Gastrocnemius medialis (tissue), 4 donors: ENCODE data around the gene SCGB1D1. TPM values are rescaled to one million over a fixed set of nuclear protein-coding genes. Genes with fewer than 3 reads are reported as not detected.

Experiments
- ATAC-seq, 2 donors: fragments of 150-250 bp; one replicate each; pipeline ENCODE4 v1.9.1; 2016
- DNase-seq, 2 donors: peaks; one replicate each; pipeline ENCODE4 v3.0.0-alpha.2; 2019
- H3K27ac ChIP-seq, 4 donors: fragments of 200-600 bp; sonication (generic); 1 replicate in 1 of 4; 2 replicates in 3 of 4; pipeline ENCODE4 v1.5.1; 2016 to 2018; ENCODE audit warnings: mild to moderate bottlenecking in 2 of 4, moderate library complexity in 1 of 4
- H3K27me3 ChIP-seq, 3 donors: fragments of 200-600 bp; sonication (generic) in 2 of 3; 1 replicate in 1 of 3; 2 replicates in 2 of 3; pipeline versions ENCODE4 v1.5.1 to v1.6.0; 2016 to 2019; ENCODE audit warnings: mild to moderate bottlenecking in 1 of 3, moderate library complexity in 1 of 3
- H3K36me3 ChIP-seq, 2 donors: fragments of 200-600 bp; sonication (generic) in 1 of 2; one replicate each; pipeline ENCODE4 v1.5.1; 2017 to 2018
- H3K4me1 ChIP-seq, 2 donors: fragments of 200-600 bp; sonication (generic) in 1 of 2; one replicate each; pipeline ENCODE4 v1.5.1; 2016 to 2017; ENCODE audit warnings: mild to moderate bottlenecking in 2 of 2
- H3K4me3 ChIP-seq, 4 donors: fragments of 200-600 bp; sonication (generic) in 3 of 4; 1 replicate in 1 of 4; 2 replicates in 3 of 4; pipeline ENCODE4 v1.5.1; 2016 to 2019; ENCODE audit warnings: mild to moderate bottlenecking in 2 of 4
- H3K9me3 ChIP-seq, 3 donors: fragments of 200-600 bp; sonication (generic) in 2 of 3; 1 replicate in 1 of 3; 2 replicates in 2 of 3; pipeline ENCODE4 v1.5.1; 2016 to 2019
- POLR2A ChIP-seq, 2 donors: fragments of 450-650 bp; IDR thresholded peaks; one replicate each; pipeline ENCODE4 v1.6.1; 2017; ENCODE audit warnings: antibody characterized with exemption in 2 of 2, mild to moderate bottlenecking in 2 of 2, moderate library complexity in 2 of 2
- in situ Hi-C, 4 donors: fragments of 200-750 bp; cut with MboI; loops; one replicate each; pipeline versions ENCODE4 v1.15.0 to v1.8.0; 2017; ENCODE audit warnings: low sequenced_read_pairs in 4 of 4
- intact Hi-C: fragments of 100-400 bp; cut with DNase I; formaldehyde crosslinking; loops from one replicate; pipeline ENCODE4 v1.15.1; 2023; ENCODE audit warnings: low total_unique reads
- total RNA-seq, 4 donors: library from RNA; depleted of rRNA; stranded (reverse); fragments of >200 nt; gene quantifications; one replicate each; pipeline versions ENCODE4 v1.1.0 to v1.2.3, GENCODE V29; 2016
- TF ChIP-seq, protein P1 (sequence below), 5 experiments: fragments of 450-650 bp in 3 of 5; fragments of 200-600 bp in 2 of 5; sonication (generic) in 2 of 5; IDR thresholded peaks in 4 of 5; conservative IDR thresholded peaks in 1 of 5; 1 replicate in 4 of 5; 2 replicates in 1 of 5; pipeline ENCODE4 v1.5.1; 2016 to 2019; ENCODE audit warnings: antibody characterized with exemption in 5 of 5, mild to moderate bottlenecking in 3 of 5, moderate library complexity in 3 of 5

The SCGB1D1 gene
- total RNA-seq, 4 donors from 2014 or later: not detected

DNA sequence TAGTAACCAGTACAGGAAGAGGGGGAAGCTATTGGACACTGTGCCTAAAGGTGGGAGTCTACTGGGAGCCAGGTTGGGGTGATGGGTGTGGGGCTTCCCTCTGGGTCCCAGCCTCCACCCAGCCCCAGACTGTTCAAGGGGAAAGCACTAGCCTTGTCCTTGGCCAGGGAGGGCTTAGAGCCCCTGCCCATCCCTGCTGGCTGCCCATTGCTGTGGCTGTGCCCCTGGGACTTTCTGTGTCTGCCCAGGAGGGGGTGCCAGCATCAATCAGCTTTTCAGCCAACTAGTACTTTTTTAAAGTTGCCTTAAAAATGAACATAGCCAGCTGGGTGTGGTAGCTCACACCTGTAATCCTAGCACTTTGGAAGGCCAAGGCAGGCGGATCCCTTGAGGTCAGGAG is 46.3 kb upstream of the SCGB1D1 start:
- no peak for DNase-seq
- TF ChIP-seq, protein P1, sequence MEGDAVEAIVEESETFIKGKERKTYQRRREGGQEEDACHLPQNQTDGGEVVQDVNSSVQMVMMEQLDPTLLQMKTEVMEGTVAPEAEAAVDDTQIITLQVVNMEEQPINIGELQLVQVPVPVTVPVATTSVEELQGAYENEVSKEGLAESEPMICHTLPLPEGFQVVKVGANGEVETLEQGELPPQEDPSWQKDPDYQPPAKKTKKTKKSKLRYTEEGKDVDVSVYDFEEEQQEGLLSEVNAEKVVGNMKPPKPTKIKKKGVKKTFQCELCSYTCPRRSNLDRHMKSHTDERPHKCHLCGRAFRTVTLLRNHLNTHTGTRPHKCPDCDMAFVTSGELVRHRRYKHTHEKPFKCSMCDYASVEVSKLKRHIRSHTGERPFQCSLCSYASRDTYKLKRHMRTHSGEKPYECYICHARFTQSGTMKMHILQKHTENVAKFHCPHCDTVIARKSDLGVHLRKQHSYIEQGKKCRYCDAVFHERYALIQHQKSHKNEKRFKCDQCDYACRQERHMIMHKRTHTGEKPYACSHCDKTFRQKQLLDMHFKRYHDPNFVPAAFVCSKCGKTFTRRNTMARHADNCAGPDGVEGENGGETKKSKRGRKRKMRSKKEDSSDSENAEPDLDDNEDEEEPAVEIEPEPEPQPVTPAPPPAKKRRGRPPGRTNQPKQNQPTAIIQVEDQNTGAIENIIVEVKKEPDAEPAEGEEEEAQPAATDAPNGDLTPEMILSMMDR (IDR thresholded peaks at IDR 0.05 in 4 of 5, conservative IDR thresholded peaks at IDR 0.05 in 1 of 5): no peak
- TF ChIP-seq POLR2A (IDR thresholded peaks at IDR 0.05): no peak
- intact Hi-C loops: no loop called here
- Histone ChIP-seq H3K27me3 (no peaks in the 10 kb centered on the region), H3K36me3 (peaks cover 0 to 67% of the 10 kb centered on the region in 2 donors), H3K27ac (no peak overlapping the region), H3K4me3 (no peak overlapping the region), H3K9me3 (no peaks in the 10 kb centered on the region), H3K4me1 (no peaks in the 10 kb centered on the region)
- no peak for ATAC-seq
- in situ Hi-C loops: no loop called here

DNA sequence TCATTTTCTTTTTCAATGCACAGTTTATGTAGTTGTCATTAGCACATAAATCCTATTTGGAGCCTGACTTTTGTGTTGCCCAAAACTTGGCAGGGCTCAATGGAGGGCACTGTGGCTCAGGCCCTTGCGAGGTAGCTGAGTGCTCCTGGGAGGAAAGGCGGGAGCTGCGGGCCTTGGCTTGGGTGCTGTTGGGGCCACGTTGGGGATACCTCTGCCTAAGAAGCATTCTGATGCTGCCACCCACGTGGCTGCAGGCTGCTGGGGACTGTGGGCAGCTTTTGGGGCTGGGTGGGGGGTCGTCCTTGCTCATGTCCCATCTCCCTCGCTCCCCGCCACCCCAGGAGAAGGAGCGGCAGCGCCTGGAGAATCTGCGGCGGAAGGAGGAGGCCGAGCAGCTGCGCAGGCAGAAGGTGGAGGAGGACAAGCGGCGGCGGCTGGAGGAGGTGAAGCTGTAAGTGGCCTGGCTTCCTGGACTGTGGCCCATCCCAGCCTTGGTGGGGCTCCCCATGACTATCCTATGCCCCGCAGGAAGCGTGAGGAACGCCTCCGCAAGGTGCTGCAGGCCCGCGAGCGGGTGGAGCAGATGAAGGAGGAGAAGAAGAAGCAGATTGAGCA is 45.3 kb upstream of the SCGB1D1 start:
- no peak overlapping the region for H3K27ac ChIP-seq
- no peaks in the 10 kb centered on the region for H3K27me3 ChIP-seq
- no peak overlapping the region for H3K4me3 ChIP-seq
- DNase-seq: no peak
- no peak for ATAC-seq
- in situ Hi-C loops: no loop called here
- no peak for TF ChIP-seq POLR2A (IDR thresholded peaks at IDR 0.05)
- TF ChIP-seq, protein P1 (IDR thresholded peaks at IDR 0.05 in 4 of 5, conservative IDR thresholded peaks at IDR 0.05 in 1 of 5): no peak
- H3K36me3 ChIP-seq: peaks cover 0 to 64% of the 10 kb centered on the region in 2 donors
- H3K4me1 ChIP-seq: no peaks in the 10 kb centered on the region
- intact Hi-C loops: no loop called here
- no peaks in the 10 kb centered on the region for H3K9me3 ChIP-seq

DNA sequence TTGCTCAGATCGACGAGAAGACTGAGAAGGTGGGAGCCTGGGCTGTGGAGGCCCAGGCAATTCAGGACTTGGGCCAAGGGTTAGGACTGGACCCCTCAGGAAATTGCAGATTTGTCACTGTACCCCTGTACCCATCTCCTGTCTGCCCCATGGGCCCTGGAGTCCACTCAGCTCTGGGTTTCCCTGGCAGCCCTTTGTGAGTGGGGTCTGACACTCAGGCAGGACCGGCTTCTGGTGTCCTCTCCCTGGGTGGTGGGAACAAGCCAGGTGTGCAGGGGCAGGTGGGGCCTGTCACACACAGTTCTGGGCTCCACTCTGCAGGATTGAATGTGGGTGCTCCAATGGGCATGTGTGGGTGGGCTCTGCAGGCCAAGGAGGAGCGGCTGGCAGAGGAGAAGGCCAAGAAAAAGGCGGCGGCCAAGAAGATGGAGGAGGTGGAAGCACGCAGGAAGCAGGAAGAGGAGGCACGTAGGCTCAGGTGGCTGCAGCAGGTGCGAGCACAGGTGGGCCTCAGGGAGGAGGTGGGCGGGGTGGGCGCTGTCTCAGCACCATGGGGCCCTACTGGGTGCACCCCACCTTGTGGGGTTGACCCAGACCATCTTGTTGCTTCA is 44.6 kb upstream of the SCGB1D1 start:
- Histone ChIP-seq H3K9me3 (no peaks in the 10 kb centered on the region), H3K36me3 (peaks cover 0 to 64% of the 10 kb centered on the region in 2 donors), H3K4me3 (no peak overlapping the region), H3K4me1 (no peaks in the 10 kb centered on the region), H3K27me3 (no peaks in the 10 kb centered on the region), H3K27ac (no peak overlapping the region)
- intact Hi-C loops (no loop called here), in situ Hi-C loops (no loop called here)
- TF ChIP-seq, protein P1 (IDR thresholded peaks at IDR 0.05 in 4 of 5, conservative IDR thresholded peaks at IDR 0.05 in 1 of 5): no peak
- TF ChIP-seq POLR2A (IDR thresholded peaks at IDR 0.05): no peak
- ATAC-seq: no peak
- DNase-seq: no peak

DNA sequence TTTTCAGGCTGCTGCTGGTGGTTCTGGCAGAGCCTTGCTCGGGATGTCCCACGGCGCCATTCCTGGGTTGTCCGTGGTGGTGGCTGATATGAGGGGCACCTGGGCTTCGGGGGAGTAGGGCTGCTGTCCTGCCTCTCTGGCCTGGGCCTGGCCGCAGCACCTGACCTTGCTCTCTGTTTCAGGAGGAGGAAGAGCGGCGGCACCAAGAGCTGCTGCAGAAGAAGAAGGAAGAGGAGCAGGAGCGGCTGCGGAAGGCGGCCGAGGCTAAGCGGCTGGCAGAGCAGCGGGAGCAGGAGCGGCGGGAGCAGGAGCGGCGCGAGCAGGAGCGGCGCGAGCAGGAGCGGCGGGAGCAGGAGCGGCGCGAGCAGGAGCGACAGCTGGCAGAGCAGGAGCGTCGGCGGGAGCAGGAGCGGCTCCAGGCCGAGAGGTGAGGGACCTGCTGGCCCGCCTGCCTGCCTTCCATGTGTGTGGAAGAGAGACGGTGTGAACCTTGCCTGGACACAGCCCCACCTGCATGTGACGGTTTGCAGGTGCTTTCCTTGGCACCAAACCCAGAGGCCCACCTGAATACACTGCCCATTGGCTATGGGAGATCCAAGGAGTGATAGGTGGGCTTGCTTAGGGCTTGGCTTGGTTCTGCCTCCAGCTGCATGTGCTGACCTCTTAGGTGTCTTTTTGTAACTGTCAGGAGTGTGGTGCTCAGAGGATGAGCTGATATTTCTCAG is 43.4 kb upstream of the SCGB1D1 start:
- Histone ChIP-seq H3K4me3 (no peak overlapping the region), H3K4me1 (no peaks in the 10 kb centered on the region), H3K36me3 (peaks cover 0 to 57% of the 10 kb centered on the region in 2 donors), H3K27ac (no peak overlapping the region), H3K27me3 (no peaks in the 10 kb centered on the region), H3K9me3 (no peaks in the 10 kb centered on the region)
- DNase-seq (no peak), ATAC-seq (no peak)
- intact Hi-C loops: no loop called here
- in situ Hi-C loops: no loop called here
- TF ChIP-seq, protein P1 (IDR thresholded peaks at IDR 0.05 in 4 of 5, conservative IDR thresholded peaks at IDR 0.05 in 1 of 5): no peak
- TF ChIP-seq POLR2A (IDR thresholded peaks at IDR 0.05): no peak
